C4-2B (cell line): Measurements from ENCODE around the gene SLC10A7.

ENCODE experiments used
- H3K27ac ChIP-seq: fragments of 450-650 bp; 2 replicates; pipeline ENCODE4 v1.5.1; 2017
- ZFX ChIP-seq: fragments of 450-650 bp; IDR thresholded peaks from 2 replicates; pipeline ENCODE4 v1.6.1; 2017
- TF ChIP-seq, protein P1 (sequence below): fragments of 450-650 bp; conservative IDR thresholded peaks from 2 replicates; pipeline ENCODE4 v1.5.1; 2017; ENCODE audit warnings: mild to moderate bottlenecking

The SLC10A7 gene

DNA sequence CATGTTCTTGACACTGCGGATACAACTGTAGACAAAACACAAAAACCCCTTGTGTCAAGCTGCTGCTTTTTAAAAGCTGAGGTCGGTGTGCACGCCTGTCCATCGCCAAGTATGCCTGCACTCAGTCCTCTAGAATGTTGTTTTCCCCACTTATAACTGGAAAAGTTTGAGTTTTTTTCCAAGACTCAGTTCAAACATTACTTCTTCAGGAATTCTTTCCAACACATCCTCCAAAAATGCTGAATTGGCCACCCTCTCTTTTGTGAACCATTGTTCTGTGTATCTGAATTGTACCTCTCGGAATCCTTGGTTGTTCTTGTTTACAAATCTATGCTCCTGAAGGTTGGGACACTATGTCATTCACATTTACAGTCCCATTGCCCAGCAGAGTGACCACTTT is 212.8 kb downstream of the SLC10A7 start:
- no peak overlapping the region for H3K27ac ChIP-seq
- TF ChIP-seq, protein P1, sequence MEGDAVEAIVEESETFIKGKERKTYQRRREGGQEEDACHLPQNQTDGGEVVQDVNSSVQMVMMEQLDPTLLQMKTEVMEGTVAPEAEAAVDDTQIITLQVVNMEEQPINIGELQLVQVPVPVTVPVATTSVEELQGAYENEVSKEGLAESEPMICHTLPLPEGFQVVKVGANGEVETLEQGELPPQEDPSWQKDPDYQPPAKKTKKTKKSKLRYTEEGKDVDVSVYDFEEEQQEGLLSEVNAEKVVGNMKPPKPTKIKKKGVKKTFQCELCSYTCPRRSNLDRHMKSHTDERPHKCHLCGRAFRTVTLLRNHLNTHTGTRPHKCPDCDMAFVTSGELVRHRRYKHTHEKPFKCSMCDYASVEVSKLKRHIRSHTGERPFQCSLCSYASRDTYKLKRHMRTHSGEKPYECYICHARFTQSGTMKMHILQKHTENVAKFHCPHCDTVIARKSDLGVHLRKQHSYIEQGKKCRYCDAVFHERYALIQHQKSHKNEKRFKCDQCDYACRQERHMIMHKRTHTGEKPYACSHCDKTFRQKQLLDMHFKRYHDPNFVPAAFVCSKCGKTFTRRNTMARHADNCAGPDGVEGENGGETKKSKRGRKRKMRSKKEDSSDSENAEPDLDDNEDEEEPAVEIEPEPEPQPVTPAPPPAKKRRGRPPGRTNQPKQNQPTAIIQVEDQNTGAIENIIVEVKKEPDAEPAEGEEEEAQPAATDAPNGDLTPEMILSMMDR, result no peak
- no peak for TF ChIP-seq ZFX

DNA sequence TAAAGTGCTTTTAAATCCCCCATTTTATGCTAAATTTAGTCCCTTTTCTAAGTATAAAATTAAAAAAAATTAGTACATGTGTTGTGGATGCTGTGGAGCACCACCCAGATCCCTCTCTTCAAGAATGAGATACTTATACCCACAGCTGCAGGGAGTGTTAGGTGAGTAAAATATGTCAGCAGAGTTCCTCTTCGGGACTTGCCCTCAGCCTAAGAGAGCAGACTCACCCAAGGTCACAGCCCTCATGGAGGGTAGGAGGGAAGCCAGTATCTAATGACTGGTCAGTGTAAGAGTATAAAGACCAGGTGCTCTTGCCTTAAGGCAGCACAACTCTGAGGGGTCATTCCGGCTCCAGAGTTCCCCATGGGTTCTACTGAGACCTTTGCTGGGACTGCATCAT is 218.9 kb downstream of the SLC10A7 start:
- no peak overlapping the region for H3K27ac ChIP-seq
- no peak for TF ChIP-seq ZFX
- TF ChIP-seq, protein P1, result no peak

DNA sequence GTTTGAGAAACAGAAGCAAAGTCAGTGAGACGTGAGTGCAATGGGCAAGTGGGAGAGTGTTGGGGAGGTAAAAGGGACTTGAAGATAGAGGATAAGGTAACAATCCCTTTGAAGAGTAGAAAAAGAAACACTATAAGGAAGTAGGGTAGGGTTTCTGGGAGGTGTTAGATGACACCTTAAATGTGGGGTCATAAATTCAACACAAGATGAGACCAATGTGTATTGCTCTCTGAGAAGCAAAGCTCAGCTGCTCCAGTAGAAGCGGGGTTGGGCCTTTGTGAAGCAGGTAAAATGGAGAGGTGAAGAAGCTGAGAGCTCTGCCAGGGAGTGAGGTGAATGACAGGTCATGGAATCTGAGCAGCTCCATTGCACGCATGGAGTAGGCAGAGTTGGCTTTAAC is 222.1 kb downstream of the SLC10A7 start:
- H3K27ac ChIP-seq, result no peak overlapping the region
- TF ChIP-seq, protein P1, result no peak
- TF ChIP-seq ZFX, result no peak

DNA sequence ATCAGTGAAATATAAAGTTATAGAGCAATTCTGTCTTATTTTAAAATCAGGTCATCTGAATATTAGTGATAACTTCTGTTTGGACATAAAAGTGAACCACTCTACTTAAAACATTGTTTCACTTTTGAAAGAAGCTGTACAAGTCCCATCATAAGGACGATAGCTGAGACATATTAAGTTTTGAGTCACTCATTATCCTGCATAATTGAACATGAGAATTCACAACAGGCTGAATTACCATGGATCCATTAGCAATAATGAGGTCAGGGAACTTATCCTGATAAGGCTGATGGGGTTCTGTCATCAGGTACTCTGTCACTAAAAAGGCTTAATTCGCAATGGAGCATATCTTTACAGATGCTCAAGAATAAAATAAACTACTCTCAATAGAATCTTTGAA is 227.0 kb downstream of the SLC10A7 start:
- no peak for TF ChIP-seq ZFX
- TF ChIP-seq, protein P1, result no peak
- no peak overlapping the region for H3K27ac ChIP-seq

DNA sequence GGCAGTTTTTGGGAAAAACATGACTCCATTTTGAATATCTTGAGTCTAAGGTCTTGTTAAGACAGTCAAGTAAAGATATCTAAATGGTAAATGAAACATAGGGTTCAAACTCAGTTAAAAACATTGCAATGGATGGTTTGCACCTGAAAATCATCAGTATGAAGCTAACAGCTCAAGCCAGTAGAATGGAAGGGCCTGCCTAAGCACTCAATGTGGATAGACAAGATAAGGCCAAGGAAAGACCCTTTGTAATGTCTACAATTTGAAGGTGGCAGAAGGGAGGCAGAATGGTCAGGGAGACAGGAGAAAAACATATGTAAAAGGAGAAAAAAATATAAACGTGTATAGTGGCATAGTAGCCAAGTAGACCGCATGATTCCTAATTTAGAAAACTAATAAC is 229.2 kb downstream of the SLC10A7 start:
- no peak overlapping the region for H3K27ac ChIP-seq
- TF ChIP-seq, protein P1, result no peak
- TF ChIP-seq ZFX, result no peak

DNA sequence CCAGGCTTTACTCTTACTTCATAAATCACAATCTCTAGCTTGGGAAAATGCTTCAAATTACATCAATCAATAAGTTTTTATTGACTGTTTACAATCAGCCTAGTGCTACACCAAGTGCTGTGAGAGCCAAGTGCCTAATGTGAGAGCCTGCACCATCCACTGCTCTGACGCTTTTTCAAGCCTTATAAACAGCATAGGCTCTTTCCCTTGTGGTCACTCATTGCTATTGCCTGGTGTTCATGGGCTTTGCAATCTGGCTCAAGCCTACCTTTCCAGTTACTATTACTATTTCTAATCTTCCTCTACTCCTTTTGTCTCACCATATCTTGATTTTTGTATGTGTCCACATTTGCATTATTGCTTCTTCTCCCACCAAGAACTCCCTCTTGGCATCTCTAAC is 230.4 kb downstream of the SLC10A7 start:
- TF ChIP-seq, protein P1, result no peak
- no peak for TF ChIP-seq ZFX
- no peak overlapping the region for H3K27ac ChIP-seq

DNA sequence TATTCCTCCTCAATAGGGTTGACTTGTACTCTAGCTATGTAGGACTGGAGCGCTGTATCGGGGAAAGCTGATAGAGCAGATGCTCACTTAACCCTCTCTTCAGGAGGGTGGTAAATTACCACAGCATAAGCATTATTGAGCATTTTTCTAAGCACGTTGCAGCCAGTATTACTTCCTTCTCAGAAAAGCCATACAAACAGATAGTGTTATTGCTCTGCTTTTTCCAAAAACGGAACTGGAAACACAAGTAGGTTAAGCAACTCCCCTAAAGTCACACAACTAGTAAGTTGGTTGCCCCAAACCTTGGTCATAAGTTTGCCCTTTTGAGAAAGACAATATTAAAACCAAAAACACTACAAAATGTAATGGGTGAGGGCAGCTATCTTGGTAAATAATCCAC is 233.5 kb downstream of the SLC10A7 start:
- TF ChIP-seq, protein P1, result no peak
- no peak for TF ChIP-seq ZFX
- H3K27ac ChIP-seq, result no peak overlapping the region
